ENCODE data around the gene NHS.
"Not testable (repeated sequence)": the region's sequence is repeated elsewhere in the genome, so short reads cannot be mapped to it uniquely, and the experiment has no call there.

Gene NHS

DNA sequence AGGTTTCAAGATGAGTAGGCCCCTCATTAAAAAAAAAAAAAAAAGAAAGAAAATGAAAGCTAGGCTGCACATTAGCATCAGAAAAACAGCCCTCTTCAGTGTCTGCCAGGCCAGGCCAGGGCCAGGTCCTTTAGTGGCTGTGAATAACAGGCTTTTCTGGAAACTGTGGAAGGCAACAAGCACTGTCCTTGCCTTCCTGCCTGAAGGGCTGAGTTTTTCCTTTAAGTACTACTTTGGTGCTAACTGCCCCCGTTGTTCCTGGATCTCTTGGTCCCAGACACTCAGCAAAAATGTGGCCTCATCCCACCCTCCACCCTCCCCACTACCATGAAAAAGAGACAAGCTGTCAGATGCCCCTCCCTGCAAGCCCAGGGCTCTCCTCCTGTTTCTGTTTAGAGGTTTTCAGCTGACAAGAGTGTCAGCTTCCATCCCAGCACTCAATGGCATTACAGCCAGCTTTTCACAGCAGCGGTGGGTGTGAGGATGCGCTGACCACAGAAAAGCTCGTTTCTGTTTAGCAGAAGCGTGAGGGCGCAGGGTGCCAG is 174.2 kb downstream of the NHS start:
- DNase-seq (ENCODE audit: low spot score) = no peak

DNA sequence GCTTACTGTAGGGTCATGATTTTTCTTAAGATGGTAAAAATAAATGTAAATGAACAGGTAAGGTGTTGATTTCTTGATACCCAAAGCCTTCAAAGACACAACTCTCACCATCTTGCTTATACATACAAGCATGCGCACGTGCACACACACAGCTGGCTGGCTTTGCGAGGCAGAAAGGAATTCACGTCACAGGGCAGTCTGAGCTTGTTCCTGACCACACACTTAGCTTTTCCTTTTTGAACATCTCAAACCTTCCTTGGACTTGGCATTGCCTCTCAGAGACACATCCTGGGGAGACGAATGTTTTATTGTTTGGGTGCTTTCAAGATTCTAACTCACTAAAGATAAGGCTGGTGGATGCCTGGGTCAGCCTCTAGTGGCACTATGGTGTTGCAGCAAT is 175.0 kb downstream of the NHS start:
- DNase-seq (ENCODE audit: low spot score) = no peak

- DNase-seq (ENCODE audit: low spot score) = no peak
These were observed 177.1 kb downstream of the NHS start for GRCh38 chrX:17552044-17552650.

DNA sequence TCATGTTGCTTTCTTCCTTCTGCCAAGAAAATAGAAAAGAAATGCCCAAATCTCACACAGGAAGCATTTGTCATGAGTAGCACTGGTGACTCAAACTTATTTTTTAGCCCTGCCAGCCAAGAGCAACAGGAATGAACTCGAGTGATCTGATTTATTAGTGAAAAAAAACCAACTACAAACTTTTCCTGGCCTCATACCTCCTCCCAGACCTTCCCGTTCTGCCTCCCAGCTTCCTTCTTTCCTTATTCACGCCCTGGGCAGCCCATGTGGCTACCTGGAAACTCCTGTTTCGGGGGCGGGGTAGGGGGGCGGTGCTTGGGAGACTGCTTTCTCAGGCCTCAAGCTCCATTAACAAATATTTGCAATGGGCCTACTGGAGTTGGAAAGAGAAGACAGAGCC is 178.5 kb downstream of the NHS start:
- no peak for DNase-seq (ENCODE audit: low spot score)

DNA sequence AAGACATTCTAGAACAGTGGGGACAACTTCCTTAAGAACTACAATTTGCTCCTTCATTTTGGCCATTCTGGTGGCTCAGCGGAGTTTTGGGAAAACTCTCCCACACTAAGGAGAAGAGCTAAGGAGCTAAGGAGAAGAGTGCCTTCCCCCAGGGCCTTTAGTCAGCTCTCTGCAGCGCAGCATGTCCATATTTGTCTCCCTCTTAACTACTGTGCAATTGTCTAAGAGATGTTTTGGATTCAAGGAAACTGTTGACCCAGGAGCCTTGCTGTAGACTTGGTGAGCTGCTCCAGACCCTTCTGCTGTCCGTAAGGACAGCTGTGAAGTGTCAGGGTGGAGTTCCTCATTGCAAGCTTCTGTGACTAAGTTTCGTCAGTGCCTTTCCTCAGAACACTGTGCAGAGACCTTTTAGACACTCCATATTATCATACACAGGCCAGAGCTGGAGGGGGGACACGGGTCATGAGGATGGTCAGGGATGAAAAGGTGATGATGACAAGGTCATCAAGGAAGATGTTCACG is 179.0 kb downstream of the NHS start:
- DNase-seq (ENCODE audit: low spot score) = no peak

- DNase-seq (ENCODE audit: low spot score) = no peak
These were observed 179.9 kb downstream of the NHS start for GRCh38 chrX:17554914-17555313.

- DNase-seq (ENCODE audit: low spot score) = no peak
These were observed 180.8 kb downstream of the NHS start for GRCh38 chrX:17555846-17556245.

DNA sequence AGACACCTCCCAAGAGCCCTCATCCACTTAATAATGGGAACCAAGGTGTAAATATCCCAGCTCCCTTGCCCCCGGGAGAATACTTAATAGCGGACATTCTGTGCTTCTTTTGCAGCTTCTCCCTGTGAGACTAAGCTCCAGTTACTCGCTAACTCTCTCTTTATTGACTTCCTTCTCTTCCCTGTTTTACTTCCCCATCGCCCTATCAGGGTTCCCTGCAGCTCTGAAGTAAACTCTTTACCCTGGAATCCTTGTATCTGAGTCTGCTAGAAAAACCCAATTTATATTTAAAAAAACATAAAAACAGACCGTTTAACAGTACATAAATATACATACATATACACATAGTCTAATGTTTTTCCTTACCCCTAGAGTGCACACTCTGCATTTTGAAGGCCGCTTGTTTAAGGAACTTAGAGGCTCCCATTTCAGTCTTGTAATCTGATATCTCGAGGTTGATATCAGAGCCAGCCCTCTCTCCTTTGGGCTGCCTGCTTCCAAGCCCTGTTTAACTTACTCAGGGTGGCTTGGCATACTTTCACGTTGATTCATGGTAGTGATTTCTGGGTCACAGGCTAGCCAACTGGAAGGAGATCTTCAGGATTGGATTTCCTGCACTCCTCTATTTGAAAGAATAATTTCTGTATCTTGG is 184.9 kb downstream of the NHS start:
- no peak for DNase-seq (ENCODE audit: low spot score)

DNA sequence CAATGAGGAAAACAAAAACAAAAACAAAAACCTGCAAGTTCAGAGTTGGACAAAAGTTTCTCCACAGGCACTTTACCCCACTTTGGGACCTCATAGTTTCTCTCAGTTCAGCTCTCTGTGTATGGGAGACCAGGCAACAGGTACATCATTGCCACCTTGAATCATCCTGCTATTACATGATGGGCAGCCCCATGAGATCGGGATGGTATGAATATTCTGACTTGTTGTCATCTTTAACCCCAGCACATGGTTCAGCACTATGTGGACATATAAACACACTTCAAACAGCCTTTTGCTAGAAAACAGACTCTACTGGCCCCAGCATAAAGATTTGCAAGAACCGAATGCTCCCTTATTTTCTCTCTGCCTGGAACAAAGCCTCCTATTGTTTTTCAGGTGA is 185.4 kb downstream of the NHS start:
- no peak for DNase-seq (ENCODE audit: low spot score)

GRCh38 chrX:17563076-17563475 is 188.1 kb downstream of the NHS start:
- no peak for DNase-seq (ENCODE audit: low spot score)

- DNase-seq (ENCODE audit: low spot score) = no peak
These were observed 188.5 kb downstream of the NHS start for GRCh38 chrX:17563515-17563914.

GRCh38 chrX:17564689-17565409 is 189.8 kb downstream of the NHS start:
- no peak for DNase-seq (ENCODE audit: low spot score)

- DNase-seq (ENCODE audit: low spot score) = no peak
These were observed 191.7 kb downstream of the NHS start for GRCh38 chrX:17566740-17567139.

GRCh38 chrX:17567187-17567586 is 192.2 kb downstream of the NHS start:
- no peak for DNase-seq (ENCODE audit: low spot score)

DNA sequence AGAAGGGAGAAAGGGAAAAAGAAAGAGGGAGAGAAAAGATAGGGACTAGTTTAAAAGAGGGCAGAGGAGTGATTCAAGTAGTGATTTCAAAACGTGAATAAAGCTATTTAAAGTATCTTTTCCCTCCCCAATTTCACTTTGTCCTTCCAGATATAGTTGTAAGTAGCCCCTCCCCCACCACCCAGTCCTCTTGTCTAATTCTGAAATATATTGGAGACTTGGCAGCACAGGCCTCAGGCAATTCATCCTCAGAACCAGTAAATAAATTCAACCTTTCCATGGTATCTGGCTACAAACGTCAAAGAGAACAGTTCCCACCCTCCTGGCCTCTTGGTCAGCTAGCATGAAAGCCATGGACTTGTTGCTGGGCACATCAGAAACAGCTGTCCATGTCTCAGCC is 192.8 kb downstream of the NHS start:
- DNase-seq (ENCODE audit: low spot score) = no peak

GRCh38 chrX:17568804-17569203 is 193.8 kb downstream of the NHS start:
- DNase-seq (ENCODE audit: low spot score) = not testable (repeated sequence)

GRCh38 chrX:17579026-17579425 is 204.0 kb downstream of the NHS start:
- no peak for DNase-seq (ENCODE audit: low spot score)

DNA sequence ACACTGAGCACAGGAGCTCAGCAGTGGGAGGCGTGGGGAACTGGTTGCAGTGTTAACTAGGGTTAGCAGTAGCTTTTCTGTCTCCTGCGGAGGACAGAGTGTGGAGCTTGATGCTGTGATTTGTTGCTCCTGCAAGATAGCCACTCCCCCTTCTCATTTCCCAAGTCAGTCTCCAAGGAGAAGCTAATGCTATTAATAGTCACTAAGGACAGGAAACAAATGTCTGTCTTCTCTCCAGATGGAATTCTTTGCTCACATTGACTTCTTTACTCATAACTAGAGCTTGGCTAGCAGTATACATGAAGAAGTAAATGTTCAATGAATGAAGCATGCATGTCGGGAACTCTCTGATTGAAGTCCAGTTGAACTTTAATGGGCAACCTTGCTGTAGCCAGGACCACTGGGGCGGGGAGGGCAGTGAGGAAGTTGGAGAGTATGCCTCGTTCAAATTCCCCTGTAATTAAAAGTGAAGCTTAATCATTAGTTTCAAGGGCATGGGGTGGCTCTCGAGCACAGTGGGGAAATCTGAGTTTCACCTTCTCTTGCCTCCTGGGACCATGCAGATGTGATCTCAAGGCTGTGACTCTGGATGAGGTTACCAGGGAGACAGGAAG is 205.6 kb downstream of the NHS start:
- no peak for DNase-seq (ENCODE audit: low spot score)

DNA sequence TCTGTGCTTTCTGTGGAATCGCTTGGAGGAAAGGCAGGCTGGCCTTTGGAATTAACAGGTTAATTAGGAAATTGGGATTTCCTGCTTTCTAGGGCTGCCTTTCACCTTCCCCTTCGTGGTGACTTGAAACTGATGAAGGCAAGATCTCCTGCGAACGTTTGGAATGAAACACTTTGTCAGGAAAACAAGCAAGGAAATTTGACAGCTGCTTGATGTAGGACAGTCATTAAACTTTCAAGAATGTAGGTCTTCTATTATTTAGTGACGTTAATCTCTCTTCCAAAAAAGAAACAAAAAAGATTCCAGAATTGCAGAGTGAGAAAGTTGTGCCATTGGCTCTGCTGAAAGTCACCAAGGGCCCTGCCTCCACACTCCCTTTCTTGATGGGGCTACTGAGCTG is 206.6 kb downstream of the NHS start:
- no peak for DNase-seq (ENCODE audit: low spot score)

- no peak for DNase-seq (ENCODE audit: low spot score)
These were observed 209.3 kb downstream of the NHS start for GRCh38 chrX:17584248-17584681.

DNA sequence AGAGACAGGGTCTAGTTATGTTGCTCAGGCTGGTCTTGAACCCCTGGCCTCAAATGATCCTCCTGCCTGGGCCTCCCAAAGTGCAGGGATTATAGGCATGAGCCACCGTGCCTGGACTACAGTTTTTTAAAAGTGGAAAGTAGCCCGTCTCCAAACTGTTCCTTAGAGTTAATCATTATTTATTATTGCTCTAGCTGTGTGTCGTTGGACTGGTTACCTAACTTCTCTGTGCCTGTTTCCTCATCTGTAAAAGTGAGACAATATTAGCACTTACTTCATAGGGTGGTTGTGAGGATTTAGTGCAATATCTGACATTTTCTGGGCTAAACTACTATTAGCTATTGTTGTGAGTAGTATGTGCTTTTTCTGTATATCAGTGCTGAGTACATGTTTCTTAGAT is 210.0 kb downstream of the NHS start:
- DNase-seq (ENCODE audit: low spot score) = no peak

DNA sequence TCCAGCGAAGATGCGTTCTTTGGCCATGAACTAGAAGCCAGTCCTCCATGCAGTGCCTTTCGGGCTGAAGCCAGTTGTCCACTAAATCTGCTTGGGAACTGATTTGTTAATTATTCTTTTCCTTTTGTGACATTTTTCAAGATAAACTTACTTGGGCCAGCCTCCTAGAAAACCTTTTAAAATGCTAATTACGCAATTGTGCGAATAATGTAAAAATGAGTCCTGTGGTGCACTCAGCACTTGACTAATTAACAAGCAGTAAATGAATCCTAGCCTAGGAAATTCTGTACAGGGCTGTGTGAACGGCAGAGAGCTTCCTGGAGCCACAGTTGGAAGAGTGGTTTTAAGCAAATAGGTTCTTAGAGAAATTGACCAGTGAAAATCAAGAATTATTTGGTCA is 212.4 kb downstream of the NHS start:
- no peak for DNase-seq (ENCODE audit: low spot score)

DNA sequence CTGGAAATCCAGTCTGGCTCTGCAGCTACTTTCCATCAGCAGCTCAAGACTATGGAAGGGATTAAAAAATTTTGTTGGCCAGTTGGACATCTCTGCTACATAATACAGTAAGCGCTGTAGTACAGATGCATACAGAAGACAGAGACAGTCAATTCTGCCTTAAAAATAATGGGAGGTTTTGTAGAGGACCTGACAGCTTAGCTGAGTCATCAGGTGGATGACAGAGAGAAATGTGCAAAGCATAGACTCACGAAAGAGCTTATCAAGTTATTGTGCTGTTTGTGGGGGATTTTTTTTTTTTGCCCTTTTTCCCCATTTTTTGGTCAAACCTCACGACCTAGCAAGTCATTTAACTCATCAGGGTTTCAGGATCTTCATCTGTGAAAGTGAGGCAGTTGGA is 213.3 kb downstream of the NHS start:
- no peak for DNase-seq (ENCODE audit: low spot score)

Data from activated CD4-positive, alpha-beta T cell treated with anti-CD3 and anti-CD28 coated beads, Interleukin-2, Interleukin-4, amounts not matched to agents 100 ng/mL and 50 ng/mL, durations not matched to agents 16 hours and 8 hours (primary cell).